ENCODE measurements around the gene ZHX3. TPM values are rescaled to one million over a fixed set of nuclear protein-coding genes. Genes with fewer than 3 reads are reported as not detected.

Gene ZHX3
- total RNA-seq, 1 experiment from 2014 or later, result 22.7 TPM

DNA sequence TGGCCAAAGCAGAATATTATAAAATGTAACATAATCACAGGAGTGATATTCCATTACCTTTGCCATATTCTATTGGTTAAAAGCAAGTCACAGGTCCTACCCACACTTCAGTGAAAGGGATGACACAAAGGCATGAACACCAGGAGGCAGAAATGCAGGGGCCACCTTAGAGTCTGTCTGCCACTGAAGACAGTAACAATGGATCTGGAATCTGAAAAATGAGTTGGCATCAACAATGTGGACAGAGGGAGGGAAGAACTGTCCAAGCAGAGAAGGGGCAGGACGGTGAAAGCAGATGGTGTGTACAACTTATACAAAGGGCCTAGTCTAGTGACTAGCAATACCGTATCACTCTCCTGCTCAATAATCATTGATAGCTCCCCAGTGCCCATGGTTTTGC, 16.5 kb upstream of the ZHX3 start:
- H3K4me1 Mint-ChIP-seq (ENCODE audit: low read depth, unreplicated experiment), result peaks cover 15% of the 10 kb centered on the region
- CTCF ChIA-PET, result no interaction called here
- TF ChIP-seq CTCF (IDR thresholded peaks at IDR 0.05; ENCODE audit: unreplicated experiment), result no peak
- no peak overlapping the region for H3K27ac Mint-ChIP-seq (ENCODE audit: unreplicated experiment)
- BruUV-seq (replicated peaks), result no TSS peak
- no peak overlapping the region for H3K4me3 Mint-ChIP-seq (ENCODE audit: low read depth, unreplicated experiment)
- no peak for DNase-seq
- H3K36me3 Mint-ChIP-seq (ENCODE audit: insufficient read depth, unreplicated experiment), result no peaks in the 10 kb centered on the region
- intact Hi-C loops (cut with micrococcal nuclease; ENCODE audit: unreplicated experiment), result no loop called here
- H3K9me3 Mint-ChIP-seq (ENCODE audit: low read depth, unreplicated experiment), result no peaks in the 10 kb centered on the region
- H3K27me3 Mint-ChIP-seq (ENCODE audit: unreplicated experiment), result no peaks in the 10 kb centered on the region

DNA sequence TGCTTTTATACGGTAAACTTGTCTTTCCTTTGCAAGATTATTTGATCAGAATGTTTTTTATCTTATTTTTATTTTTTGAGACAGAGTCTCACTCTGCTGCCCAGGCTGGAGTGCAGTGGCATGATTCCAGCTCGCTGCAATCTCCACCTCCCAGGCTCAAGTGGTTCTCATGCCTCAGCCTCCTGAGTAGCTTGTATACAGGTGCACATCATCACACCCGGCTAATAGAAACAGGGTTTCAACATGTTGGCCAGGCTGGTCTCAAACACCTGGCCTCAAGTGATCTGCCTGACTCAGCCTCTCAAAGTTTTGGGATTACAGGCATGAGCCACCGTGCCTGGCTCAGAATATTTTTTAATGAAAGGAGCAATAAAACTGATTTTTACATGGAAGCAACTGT, 14.2 kb upstream of the ZHX3 start:
- no peaks in the 10 kb centered on the region for H3K9me3 Mint-ChIP-seq (ENCODE audit: low read depth, unreplicated experiment)
- H3K4me1 Mint-ChIP-seq (ENCODE audit: low read depth, unreplicated experiment), result peaks cover 18% of the 10 kb centered on the region
- CTCF ChIA-PET, result no interaction called here
- no peak for TF ChIP-seq CTCF (IDR thresholded peaks at IDR 0.05; ENCODE audit: unreplicated experiment)
- intact Hi-C loops (cut with micrococcal nuclease; ENCODE audit: unreplicated experiment), result no loop called here
- no TSS peak for BruUV-seq (replicated peaks)
- H3K4me3 Mint-ChIP-seq (ENCODE audit: low read depth, unreplicated experiment), result no peak overlapping the region
- DNase-seq, result no peak
- no peak overlapping the region for H3K27ac Mint-ChIP-seq (ENCODE audit: unreplicated experiment)
- no peaks in the 10 kb centered on the region for H3K36me3 Mint-ChIP-seq (ENCODE audit: insufficient read depth, unreplicated experiment)
- H3K27me3 Mint-ChIP-seq (ENCODE audit: unreplicated experiment), result no peaks in the 10 kb centered on the region

- Mint-ChIP-seq H3K9me3 (ENCODE audit: low read depth, unreplicated experiment) (no peaks in the 10 kb centered on the region), H3K4me1 (ENCODE audit: low read depth, unreplicated experiment) (peaks cover 18% of the 10 kb centered on the region), H3K27me3 (ENCODE audit: unreplicated experiment) (no peaks in the 10 kb centered on the region), H3K36me3 (ENCODE audit: insufficient read depth, unreplicated experiment) (no peaks in the 10 kb centered on the region), H3K4me3 (ENCODE audit: low read depth, unreplicated experiment) (no peak overlapping the region), H3K27ac (ENCODE audit: unreplicated experiment) (no peak overlapping the region)
- CTCF ChIA-PET, result interaction anchor here (0.7 kb wide), 2 partner anchors 85 to 154 kb away, joined by 3 read pairs; no protein-coding TSS in a partner anchor
- no peak for TF ChIP-seq CTCF (IDR thresholded peaks at IDR 0.05; ENCODE audit: unreplicated experiment)
- no peak for DNase-seq
- BruUV-seq (replicated peaks), result no TSS peak
- intact Hi-C loops (cut with micrococcal nuclease; ENCODE audit: unreplicated experiment), result no loop called here
Measured at GRCh38 chr20:41330941-41331340, 13.4 kb upstream of the ZHX3 start.

DNA sequence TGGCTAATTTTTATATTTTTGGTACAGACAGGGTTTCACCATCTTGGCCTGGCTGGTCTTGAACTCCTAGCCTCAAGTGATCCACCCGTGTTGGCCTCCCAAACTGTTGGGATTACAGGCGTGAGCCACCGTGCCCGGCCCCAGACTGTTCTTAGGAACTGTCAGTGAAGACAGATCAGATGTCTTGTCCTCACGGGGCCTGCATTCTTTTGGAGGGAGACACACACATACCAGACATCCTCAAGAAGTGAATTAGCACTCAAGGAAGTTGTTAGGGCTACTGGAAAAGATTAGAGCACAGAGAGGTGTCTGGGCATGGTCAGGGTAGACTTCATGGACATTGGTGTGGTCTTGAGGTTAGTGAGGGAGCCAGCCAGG, 12.8 kb upstream of the ZHX3 start:
- CTCF ChIA-PET, result interaction anchor here (0.7 to 2.1 kb wide), 4 partner anchors 9 to 153 kb away, joined by 3 to 15 read pairs (median 3); partner anchors contain the start of gene LPIN3
- no peak for DNase-seq
- H3K27ac Mint-ChIP-seq (ENCODE audit: unreplicated experiment), result no peak overlapping the region
- no TSS peak for BruUV-seq (replicated peaks)
- no peak overlapping the region for H3K4me3 Mint-ChIP-seq (ENCODE audit: low read depth, unreplicated experiment)
- intact Hi-C loops (cut with micrococcal nuclease; ENCODE audit: unreplicated experiment), result no loop called here
- no peak for TF ChIP-seq CTCF (IDR thresholded peaks at IDR 0.05; ENCODE audit: unreplicated experiment)
- no peaks in the 10 kb centered on the region for H3K36me3 Mint-ChIP-seq (ENCODE audit: insufficient read depth, unreplicated experiment)
- no peaks in the 10 kb centered on the region for H3K9me3 Mint-ChIP-seq (ENCODE audit: low read depth, unreplicated experiment)
- H3K27me3 Mint-ChIP-seq (ENCODE audit: unreplicated experiment), result no peaks in the 10 kb centered on the region
- peaks cover 18% of the 10 kb centered on the region for H3K4me1 Mint-ChIP-seq (ENCODE audit: low read depth, unreplicated experiment)
